GM21526 (cell line): Measurements from ENCODE around the gene IQCF2.
"Not testable (repeated sequence)": the region's sequence is repeated elsewhere in the genome, so short reads cannot be mapped to it uniquely, and the experiment has no call there.

Experiments
- ATAC-seq: cut with Tn5 transposase; IDR thresholded peaks from one replicate; pipeline ENCODE4 v1.9.1; 2021; ENCODE audit warnings: moderate library complexity; ENCODE audit not compliant: unreplicated experiment, low FRiP score

Gene IQCF2

DNA sequence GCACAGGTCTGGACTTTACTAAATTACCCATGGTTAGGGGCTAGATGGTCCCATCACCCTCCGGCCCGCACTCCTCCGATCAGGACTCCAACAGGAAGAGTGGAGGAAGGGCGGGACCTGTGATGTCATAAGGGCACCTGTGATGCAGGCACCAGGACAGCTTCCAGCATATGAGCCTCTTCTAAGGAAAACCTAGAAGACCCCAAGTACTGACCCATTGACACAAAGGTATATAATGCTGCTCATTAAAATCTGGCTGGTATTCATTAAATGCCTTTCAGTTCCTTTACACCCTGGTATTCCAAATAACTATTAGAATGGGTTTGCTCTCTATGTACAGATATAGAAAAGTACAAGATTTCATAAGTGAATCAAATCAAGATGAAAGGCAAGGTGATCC is 14.1 kb downstream of the IQCF2 start, which contains the start of gene IQCF5:
Gene IQCF5 (minus strand): TSS at position 101 of the 400 bp plus-strand sequence. CDS start 70 bp downstream, at position 31.
- ATAC-seq: no peak

DNA sequence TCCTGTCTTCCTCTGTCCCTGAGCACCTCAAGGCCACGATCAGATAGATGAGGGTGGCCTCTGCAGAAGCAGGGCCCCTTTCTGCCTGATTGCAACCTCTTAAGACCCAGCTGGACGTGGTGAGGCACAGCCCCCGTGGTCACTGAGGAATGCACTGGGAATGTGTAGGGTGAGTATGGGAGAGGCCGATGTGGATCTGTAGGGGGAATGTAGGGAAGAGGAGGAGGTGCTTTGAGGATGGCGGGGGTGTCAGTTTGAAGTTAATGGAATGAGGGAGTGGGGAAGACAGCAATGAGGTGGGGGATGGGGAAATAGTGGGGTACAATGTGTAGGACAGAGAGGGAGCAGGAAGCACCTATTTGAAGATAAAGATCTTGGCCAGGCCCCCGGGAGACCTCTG is 14.8 kb downstream of the IQCF2 start:
- ATAC-seq: no peak

GRCh38 chr3:51879937-51880336 is 18.5 kb downstream of the IQCF2 start:
- no peak for ATAC-seq

DNA sequence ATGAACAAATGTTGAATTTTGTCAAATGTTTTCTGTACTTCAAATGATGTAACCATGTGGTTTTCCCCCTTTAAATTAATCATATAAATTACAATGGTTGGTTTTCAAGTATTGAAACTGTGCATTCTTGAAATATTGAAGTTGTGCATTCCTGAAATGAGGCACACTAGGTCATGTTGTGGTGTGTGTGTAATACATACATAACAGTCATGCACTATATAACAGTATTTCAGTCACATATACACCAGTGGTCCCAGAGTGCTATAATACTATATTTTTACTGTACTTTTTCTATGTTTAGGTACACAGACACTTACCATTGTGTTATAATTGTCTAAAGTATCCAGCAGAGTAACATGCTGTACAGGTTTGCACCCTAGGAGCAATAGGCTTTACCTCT is 25.0 kb downstream of the IQCF2 start:
- ATAC-seq: no peak

DNA sequence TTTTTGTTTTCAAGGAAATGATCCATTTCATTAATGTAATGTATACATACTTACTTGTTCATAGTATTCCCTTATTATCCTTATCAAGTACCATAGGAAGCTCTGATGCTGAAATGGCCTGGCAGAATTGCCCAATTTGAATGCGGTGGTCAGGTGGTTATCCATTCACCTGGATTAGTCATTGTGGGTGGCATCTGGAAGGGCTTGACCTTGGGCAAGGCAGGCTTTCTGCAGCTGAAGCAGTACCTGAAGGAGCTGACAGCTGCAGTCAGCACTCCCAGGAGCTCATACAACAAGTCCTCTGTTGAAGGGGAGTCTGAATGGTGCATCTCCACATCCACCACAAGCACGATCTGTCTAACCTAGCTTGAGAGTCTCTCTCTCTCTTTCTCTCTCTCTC is 26.2 kb downstream of the IQCF2 start:
- no peak for ATAC-seq

- ATAC-seq: no peak
Measured at GRCh38 chr3:51888463-51889105, 27.2 kb downstream of the IQCF2 start.

DNA sequence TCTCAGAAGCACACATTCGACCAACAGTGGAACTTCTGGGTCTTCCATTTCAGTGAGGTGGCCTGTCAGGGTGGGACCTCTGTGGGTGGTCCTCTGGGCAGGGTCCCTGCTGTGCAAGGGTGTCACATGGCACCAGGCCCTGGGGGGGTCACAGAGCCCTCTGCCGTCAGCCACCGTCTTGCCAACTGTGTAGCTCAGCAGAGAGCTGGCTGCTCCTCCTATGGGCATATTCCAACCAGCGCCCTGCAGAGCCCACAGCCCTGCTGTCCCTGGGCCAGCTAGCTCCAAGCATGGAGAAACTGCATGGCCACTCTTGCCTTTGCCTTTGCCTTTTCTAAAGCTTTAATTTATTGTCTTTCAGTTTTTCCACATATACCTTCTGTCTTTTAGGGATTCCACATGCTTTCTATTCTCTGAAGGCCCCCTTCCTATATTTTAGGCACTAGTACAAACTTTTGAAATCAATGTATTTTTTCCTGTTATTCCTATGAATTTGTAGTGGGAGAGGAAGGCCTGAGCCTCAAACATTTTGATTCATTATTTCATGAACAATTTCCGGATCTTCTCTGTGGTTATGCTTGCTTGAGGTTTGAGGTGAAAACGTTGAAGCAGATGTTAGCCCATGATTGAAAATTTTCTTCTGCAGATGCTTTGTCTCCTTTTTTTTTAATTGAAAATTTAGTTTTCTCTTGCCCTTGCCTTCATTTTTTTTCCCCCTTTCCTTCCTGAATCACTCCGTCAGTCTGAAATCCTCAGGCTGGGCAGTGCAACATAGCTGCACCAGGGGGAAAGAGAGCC is 30.0 kb downstream of the IQCF2 start:
- ATAC-seq: no peak

DNA sequence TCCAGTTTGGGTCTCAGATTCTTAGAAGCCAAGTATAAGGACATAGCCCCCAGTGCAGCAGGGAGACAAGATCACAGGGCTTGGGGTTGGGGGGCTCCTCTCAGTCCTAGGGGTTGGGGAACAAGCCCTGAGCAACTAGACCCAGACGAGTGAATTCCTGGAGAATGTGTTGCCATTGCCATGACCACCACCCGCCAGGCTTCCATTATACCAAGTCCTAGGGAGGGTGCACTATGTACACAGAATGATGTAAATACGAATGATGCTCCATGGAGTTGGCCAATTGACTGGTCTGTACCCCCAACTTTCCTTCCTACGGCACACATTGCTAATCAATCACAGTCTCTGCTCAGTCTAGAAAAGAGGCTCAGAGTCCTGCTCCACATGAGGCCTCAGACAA is 33.0 kb downstream of the IQCF2 start:
- no peak for ATAC-seq

DNA sequence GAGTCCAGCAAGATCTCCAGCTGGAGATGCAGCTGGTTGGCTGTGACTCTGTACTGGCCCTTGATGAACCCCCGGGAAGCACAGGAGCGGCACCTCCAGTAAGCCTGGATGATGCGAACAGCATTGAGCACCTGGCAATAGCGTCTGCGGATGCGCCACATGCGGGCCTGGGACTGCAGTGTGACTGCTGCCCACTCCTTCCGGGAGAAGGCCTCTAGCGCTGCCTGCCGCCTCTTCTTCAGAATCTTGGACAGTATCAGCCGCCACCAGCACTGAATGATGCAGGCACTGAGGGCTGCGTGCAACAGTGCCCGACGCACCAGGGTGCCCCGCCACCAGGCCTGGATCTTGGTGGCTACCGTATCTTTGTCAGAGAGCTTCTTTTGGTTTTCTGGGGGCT is 33.5 kb downstream of the IQCF2 start:
- ATAC-seq: no peak

DNA sequence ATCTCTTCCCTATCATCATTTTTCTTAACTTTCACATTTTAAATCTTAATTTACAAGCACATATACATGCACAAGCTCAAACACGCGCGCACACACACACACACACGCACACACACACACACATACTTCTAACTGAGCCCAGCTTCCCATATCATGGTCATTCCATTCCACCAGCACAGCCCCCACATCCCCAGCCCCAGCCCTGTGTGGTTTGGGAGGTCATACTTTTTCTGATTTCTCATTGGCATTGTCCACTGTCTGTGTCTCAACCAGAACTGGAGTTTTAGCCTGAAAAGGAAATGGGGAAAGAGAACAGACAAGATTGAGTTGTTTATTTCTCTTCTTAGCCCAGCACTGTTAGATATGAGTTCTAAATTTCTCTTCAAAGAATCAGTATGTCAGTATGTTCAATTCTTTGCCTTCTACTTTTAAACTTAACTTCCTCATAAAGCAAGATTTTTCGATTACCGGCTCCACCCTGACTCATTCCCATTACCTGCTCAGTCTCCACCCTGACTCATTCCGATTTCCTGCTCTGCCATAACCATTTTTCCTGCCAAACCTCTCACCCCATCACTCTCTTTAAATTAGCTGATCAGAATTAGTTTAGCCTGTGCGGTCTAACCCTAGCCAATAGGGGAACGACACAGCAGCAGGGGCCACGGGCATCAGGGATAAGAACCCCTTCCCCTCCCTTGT is 35.3 kb downstream of the IQCF2 start:
- ATAC-seq: no peak

GRCh38 chr3:51897391-51897790 is 36.0 kb downstream of the IQCF2 start:
- ATAC-seq: no peak

DNA sequence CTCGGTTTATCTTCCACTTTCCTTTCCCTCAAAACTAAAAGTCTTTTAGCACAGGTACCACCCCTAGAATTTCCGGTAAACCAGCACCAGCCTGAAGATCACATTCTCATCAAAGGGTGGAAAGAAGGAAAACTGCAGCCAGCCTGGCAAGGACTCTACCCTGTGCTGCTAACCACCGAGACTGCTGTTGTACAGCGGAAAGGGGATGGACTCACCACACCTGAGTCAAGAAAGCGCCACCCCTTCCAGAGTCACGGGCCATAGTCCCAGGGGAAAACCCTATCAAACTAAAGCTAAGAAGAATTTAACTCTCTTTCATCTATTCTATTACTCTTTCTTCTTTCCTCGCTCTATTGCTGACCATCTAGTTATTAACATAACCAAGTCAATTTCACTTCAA is 38.6 kb downstream of the IQCF2 start:
- ATAC-seq: not testable (repeated sequence)

GRCh38 chr3:51902361-51902760 is 40.9 kb downstream of the IQCF2 start:
- not testable (repeated sequence) for ATAC-seq

DNA sequence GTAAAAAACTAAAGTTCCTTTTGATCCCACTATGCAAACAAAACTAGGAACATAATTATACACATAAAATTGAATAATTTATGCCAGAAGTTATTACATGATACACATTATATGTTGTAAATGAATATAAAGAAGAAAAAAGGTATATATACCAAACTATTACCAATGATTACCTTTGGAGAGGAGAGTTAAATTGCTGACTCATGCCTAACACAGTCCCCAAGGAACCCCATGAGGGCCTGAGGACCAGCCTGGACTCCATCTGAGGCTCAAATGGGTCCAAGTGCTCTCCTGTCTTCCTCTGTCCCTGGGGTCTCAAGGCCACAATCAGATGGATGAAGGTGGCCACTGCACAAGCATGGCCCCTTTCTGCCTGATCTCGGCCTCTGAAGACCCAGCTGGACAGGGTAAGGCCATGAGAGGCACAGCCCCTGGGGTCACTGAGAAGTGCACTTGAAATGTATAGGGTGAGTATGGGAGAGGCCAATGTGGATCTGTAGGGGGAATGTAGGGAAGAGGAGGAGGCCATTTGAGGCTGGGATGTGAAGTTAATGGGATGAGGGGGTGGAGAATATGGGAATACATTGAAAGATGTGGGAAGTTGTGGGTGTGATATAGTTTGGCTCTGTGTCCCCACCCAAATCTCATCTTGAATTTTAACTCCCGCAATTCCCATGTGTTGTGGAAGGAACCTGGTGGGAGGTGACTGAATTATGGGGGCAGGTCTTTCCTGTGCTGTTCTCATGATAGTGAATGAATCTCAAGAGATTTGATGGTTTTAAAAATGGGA is 42.8 kb downstream of the IQCF2 start:
- ATAC-seq: no peak

- no peak for ATAC-seq
Measured at GRCh38 chr3:51908026-51908425, 46.6 kb downstream of the IQCF2 start.
